ENCODE measurements around the gene ESPN. TPM values are rescaled to one million over a fixed set of nuclear protein-coding genes. Genes with fewer than 3 reads are reported as not detected.
A peak's percentile ranks its signal among the peaks of the same experiment; 100 is the strongest.

ESPN gene
- total RNA-seq, 2 experiments from 2014 or later = 0.83 to 0.99 TPM

GRCh38 chr1:6421266-6421665 lies 3.3 kb upstream of the ESPN start:
- Mint-ChIP-seq H3K27ac (no peak overlapping the region), H3K4me1 (ENCODE audit: low read depth) (peaks cover 14% of the 10 kb centered on the region), H3K9me3 (no peaks in the 10 kb centered on the region), H3K4me3 (no peak overlapping the region), H3K27me3 (peaks cover 67% of the 10 kb centered on the region), H3K36me3 (ENCODE audit: low read depth) (no peaks in the 10 kb centered on the region)
- CTCF ChIA-PET = interaction anchor here (0.7 to 10.7 kb wide), 10 partner anchors 14 to 181 kb away, joined by 3 to 79 read pairs (median 10); no protein-coding TSS in a partner anchor
- ATAC-seq (no peak), DNase-seq (no peak)
- no peak for TF ChIP-seq CTCF (IDR thresholded peaks at IDR 0.05)
- POLR2A ChIA-PET = interaction anchor here (0.7 to 1.6 kb wide), 3 partner anchors 16 to 28 kb away, joined by 3 to 6 read pairs (median 3); partner anchors contain the start of gene ACOT7
- intact Hi-C loops (cut with micrococcal nuclease) = no loop called here

- Mint-ChIP-seq H3K27ac (no peak overlapping the region), H3K4me1 (ENCODE audit: low read depth) (peaks cover 14% of the 10 kb centered on the region), H3K9me3 (no peaks in the 10 kb centered on the region), H3K36me3 (ENCODE audit: low read depth) (no peaks in the 10 kb centered on the region), H3K4me3 (peak overlapping the region; percentile 15), H3K27me3 (peaks cover 50% of the 10 kb centered on the region)
- ChIA-PET POLR2A (interaction anchor here (1.1 to 1.4 kb wide), 5 partner anchors 14 to 93 kb away, joined by 3 to 5 read pairs (median 3); no protein-coding TSS in a partner anchor), CTCF (interaction anchor here (0.6 to 10.7 kb wide), 43 partner anchors 9 to 193 kb away, joined by 3 to 79 read pairs (median 4); partner anchors contain the start of genes GPR153, PLEKHG5 and TNFRSF25)
- ATAC-seq (peak; percentile 83), DNase-seq (peak; percentile 83)
- peak; percentile 91 for TF ChIP-seq CTCF (IDR thresholded peaks at IDR 0.05)
- intact Hi-C loops (cut with micrococcal nuclease) = no loop called here
Measured at GRCh38 chr1:6423321-6423999, 1.1 kb upstream of the ESPN start.

- Mint-ChIP-seq H3K9me3 (no peaks in the 10 kb centered on the region), H3K27me3 (peaks cover 47% of the 10 kb centered on the region), H3K4me3 (peak overlapping the region; percentile 15), H3K27ac (no peak overlapping the region), H3K36me3 (ENCODE audit: low read depth) (no peaks in the 10 kb centered on the region), H3K4me1 (ENCODE audit: low read depth) (peaks cover 13% of the 10 kb centered on the region)
- ChIA-PET POLR2A (interaction anchor here (1.0 to 1.3 kb wide), 4 partner anchors 13 to 94 kb away, joined by 3 to 4 read pairs (median 3); no protein-coding TSS in a partner anchor), CTCF (interaction anchor here (0.8 to 10.7 kb wide), 28 partner anchors 9 to 194 kb away, joined by 3 to 79 read pairs (median 6); partner anchors contain the start of genes GPR153 and PLEKHG5)
- no peak for TF ChIP-seq CTCF (IDR thresholded peaks at IDR 0.05)
- ATAC-seq (peak; percentile 8), DNase-seq (no peak)
- intact Hi-C loops (cut with micrococcal nuclease) = no loop called here
Measured at GRCh38 chr1:6424000-6424565, 493 bp upstream of the ESPN start.

- intact Hi-C loops (cut with micrococcal nuclease) = no loop called here
- peaks cover 12% of the 10 kb centered on the region for H3K4me1 Mint-ChIP-seq (ENCODE audit: low read depth)
- no peaks in the 10 kb centered on the region for H3K9me3 Mint-ChIP-seq
- H3K27me3 Mint-ChIP-seq = peaks cover 40% of the 10 kb centered on the region
- ATAC-seq (no peak), DNase-seq (no peak)
- POLR2A ChIA-PET = no interaction called here
- no peak overlapping the region for H3K4me3 Mint-ChIP-seq
- TF ChIP-seq CTCF (IDR thresholded peaks at IDR 0.05) = no peak
- CTCF ChIA-PET = interaction anchor here (2.5 kb wide), 1 partner anchor 12 kb away, joined by 21 read pairs; no protein-coding TSS in a partner anchor
- no peak overlapping the region for H3K27ac Mint-ChIP-seq
- no peaks in the 10 kb centered on the region for H3K36me3 Mint-ChIP-seq (ENCODE audit: low read depth)
Measured at GRCh38 chr1:6425658-6426057, 1.1 kb downstream of the ESPN start.
